ENCODE results near the gene PRUNE2.

The PRUNE2 gene

GRCh38 chr9:76912636-76913275 lies 6.8 kb upstream of the PRUNE2 start:
- Histone ChIP-seq H3F3A (ENCODE audit: control insufficient read depth, insufficient read depth) (no peaks in the 10 kb centered on the region), H3K27ac (ENCODE audit: low read depth, low read length) (no peak overlapping the region), H3K4me3 (ENCODE audit: low read length) (no peak overlapping the region), H3K4me1 (ENCODE audit: control insufficient read depth, low read length) (no peaks in the 10 kb centered on the region), H3K27me3 (ENCODE audit: control insufficient read depth, low read length) (no peaks in the 10 kb centered on the region), H3K36me3 (ENCODE audit: control insufficient read depth, low read length) (no peaks in the 10 kb centered on the region), H4K20me1 (ENCODE audit: control insufficient read depth, insufficient read depth, low read depth, low read length) (no peaks in the 10 kb centered on the region), H3K4me2 (ENCODE audit: low read length) (no peak overlapping the region), H3K79me2 (ENCODE audit: control insufficient read depth, low read length) (no peaks in the 10 kb centered on the region), H3K9me2 (replicated peaks; ENCODE audit: control insufficient read depth, low read length) (no peaks in the 10 kb centered on the region), H3K9me3 (ENCODE audit: control insufficient read depth, insufficient read depth, low read length) (no peaks in the 10 kb centered on the region)
- TF ChIP-seq CTCF (IDR thresholded peaks at IDR 0.05; ENCODE audit: low read depth, low read length, poor library complexity, severe bottlenecking) (no peak), EZH2phosphoT487 (IDR thresholded peaks at IDR 0.05; ENCODE audit: borderline replicate concordance, low read length) (no peak)

DNA sequence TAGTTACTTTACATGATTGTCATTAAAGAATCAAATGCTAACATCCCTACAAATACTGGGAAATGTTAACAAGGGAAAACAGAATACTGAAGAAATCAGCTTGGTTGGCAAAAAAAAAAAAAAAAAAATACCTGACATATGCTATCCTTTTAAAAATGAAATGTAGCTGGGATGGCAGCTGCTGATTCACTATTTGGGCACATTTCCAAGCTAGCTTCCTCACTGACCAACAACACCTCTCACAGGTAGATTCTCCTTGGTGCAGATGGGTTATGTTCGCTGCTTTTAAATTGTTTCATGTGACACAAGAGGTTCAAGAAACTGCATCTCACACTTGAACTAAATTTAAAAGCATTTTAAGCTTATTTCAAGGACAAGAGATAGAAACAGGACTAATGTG lies 6.1 kb upstream of the PRUNE2 start:
- Histone ChIP-seq H3K36me3 (ENCODE audit: control insufficient read depth, low read length) (no peaks in the 10 kb centered on the region), H3K4me1 (ENCODE audit: control insufficient read depth, low read length) (no peaks in the 10 kb centered on the region), H4K20me1 (ENCODE audit: control insufficient read depth, insufficient read depth, low read depth, low read length) (no peaks in the 10 kb centered on the region), H3K27ac (ENCODE audit: low read depth, low read length) (no peak overlapping the region), H3K4me3 (ENCODE audit: low read length) (no peak overlapping the region), H3K4me2 (ENCODE audit: low read length) (no peak overlapping the region), H3K79me2 (ENCODE audit: control insufficient read depth, low read length) (no peaks in the 10 kb centered on the region), H3K9me3 (ENCODE audit: control insufficient read depth, insufficient read depth, low read length) (no peaks in the 10 kb centered on the region), H3K9me2 (replicated peaks; ENCODE audit: control insufficient read depth, low read length) (no peaks in the 10 kb centered on the region), H3F3A (ENCODE audit: control insufficient read depth, insufficient read depth) (no peaks in the 10 kb centered on the region), H3K27me3 (ENCODE audit: control insufficient read depth, low read length) (no peaks in the 10 kb centered on the region)
- TF ChIP-seq EZH2phosphoT487 (IDR thresholded peaks at IDR 0.05; ENCODE audit: borderline replicate concordance, low read length) (no peak), CTCF (IDR thresholded peaks at IDR 0.05; ENCODE audit: low read depth, low read length, poor library complexity, severe bottlenecking) (no peak)

GRCh38 chr9:76910861-76911260 lies 4.9 kb upstream of the PRUNE2 start:
- TF ChIP-seq CTCF (IDR thresholded peaks at IDR 0.05; ENCODE audit: low read depth, low read length, poor library complexity, severe bottlenecking) (no peak), EZH2phosphoT487 (IDR thresholded peaks at IDR 0.05; ENCODE audit: borderline replicate concordance, low read length) (no peak)
- Histone ChIP-seq H3K9me3 (ENCODE audit: control insufficient read depth, insufficient read depth, low read length) (no peaks in the 10 kb centered on the region), H3K36me3 (ENCODE audit: control insufficient read depth, low read length) (no peaks in the 10 kb centered on the region), H3F3A (ENCODE audit: control insufficient read depth, insufficient read depth) (no peaks in the 10 kb centered on the region), H3K79me2 (ENCODE audit: control insufficient read depth, low read length) (no peaks in the 10 kb centered on the region), H3K9me2 (replicated peaks; ENCODE audit: control insufficient read depth, low read length) (no peaks in the 10 kb centered on the region), H4K20me1 (ENCODE audit: control insufficient read depth, insufficient read depth, low read depth, low read length) (no peaks in the 10 kb centered on the region), H3K4me2 (ENCODE audit: low read length) (no peak overlapping the region), H3K27me3 (ENCODE audit: control insufficient read depth, low read length) (no peaks in the 10 kb centered on the region), H3K4me1 (ENCODE audit: control insufficient read depth, low read length) (no peaks in the 10 kb centered on the region), H3K27ac (ENCODE audit: low read depth, low read length) (no peak overlapping the region), H3K4me3 (ENCODE audit: low read length) (no peak overlapping the region)
